HepG2 (cell line): Measurements from ENCODE around the gene KIF26B. TPM values are rescaled to one million over a fixed set of nuclear protein-coding genes. Genes with fewer than 3 reads are reported as not detected.

Experiments
- ATAC-seq: fragments of 200-7000 bp; cut with Tn5 transposase; 3 replicates; pipeline ENCODE4 v1.9.1; 2020; ENCODE audit warnings: mild to moderate bottlenecking, moderate library complexity
- BruUV-seq: library from RNA; stranded (reverse); fragments of 400-500 nt; replicated peaks from 2 replicates; lab custom pipeline; 2021; lab: Mats Ljungman, UMichigan
- CTCF ChIA-PET: fragments of 300-600 bp; formaldehyde crosslinking; extraction: SDS; loops from one replicate; lab custom pipeline; 2021; ENCODE audit warnings: low total read pairs, inconsistent platforms, low intra/inter-chr PET ratio; lab: Yijun Ruan, JAX
- POLR2A ChIA-PET: fragments of 350-600 bp; sonication (Branson Sonifier 250); formaldehyde crosslinking; loops from one replicate; lab custom pipeline; 2020; ENCODE audit warnings: antibody characterized with exemption, inconsistent platforms; lab: Yijun Ruan, JAX
- DNase-seq: peaks from one replicate; pipeline ENCODE4 v3.0.0-alpha.2; 2015; ENCODE audit warnings: low spot score
- FAIRE-seq: peaks from 3 replicates; lab custom pipeline; 2011; peaks lifted over from hg19 to GRCh38; lab: Jason Lieb, UNC
- H2AFZ ChIP-seq: one replicate; pipeline ENCODE4 v1.6.1; 2011; ENCODE audit warnings: low read length, inconsistent platforms
- H3K27ac ChIP-seq: fragments of 300-600 bp; 3 replicates; pipeline ENCODE4 v1.8.0; 2011; ENCODE audit warnings: mixed run types, mild to moderate bottlenecking, mixed read lengths, low read length, inconsistent platforms; ENCODE audit not compliant: insufficient read depth; ENCODE audit errors: extremely low read length
- H3K27me3 ChIP-seq, 2 experiments: fragments of 200-600 bp in 1 of 2; 2 replicates in 1 of 2; 3 replicates in 1 of 2; pipeline versions ENCODE4 v1.6.0 to v1.8.0; 2011; ENCODE audit warnings: low read length in 2 of 2, mild to moderate bottlenecking in 2 of 2, moderate library complexity in 2 of 2, inconsistent platforms in 1 of 2; ENCODE audit not compliant: insufficient read depth in 2 of 2, control insufficient read depth in 1 of 2
- H3K36me3 ChIP-seq, 2 experiments: fragments of 200-600 bp in 1 of 2; replicated peaks in 1 of 2; 2 replicates in 1 of 2; 3 replicates in 1 of 2; pipeline versions ENCODE4 v1.5.1 to v1.8.0; 2011; ENCODE audit warnings: low read length in 2 of 2, inconsistent platforms in 1 of 2; ENCODE audit not compliant: insufficient read depth in 2 of 2, control insufficient read depth in 1 of 2
- H3K4me1 ChIP-seq: 2 replicates; pipeline ENCODE4 v1.5.1; 2012; ENCODE audit warnings: low read length, inconsistent platforms; ENCODE audit not compliant: insufficient read depth
- H3K4me2 ChIP-seq: 2 replicates; pipeline ENCODE4 v1.6.0; 2011; ENCODE audit warnings: low read depth, low read length, inconsistent platforms
- H3K4me3 ChIP-seq, 3 experiments: fragments of 200-600 bp in 1 of 3; sonication (generic), shearing (Covaris generic) in 1 of 3; replicated peaks in 1 of 3; 2 replicates each; pipeline ENCODE4 v1.5.1; 2011 to 2016; ENCODE audit warnings: low read length in 3 of 3, inconsistent platforms in 2 of 3, low read depth in 2 of 3, mild to moderate bottlenecking in 2 of 3, control low read depth in 1 of 3, mixed read lengths in 1 of 3; ENCODE audit not compliant: insufficient read depth in 1 of 3
- H3K79me2 ChIP-seq: one replicate; pipeline ENCODE4 v1.6.1; 2011; ENCODE audit warnings: low read length, inconsistent platforms; ENCODE audit not compliant: insufficient read depth
- H3K9ac ChIP-seq: 2 replicates; pipeline ENCODE4 v1.6.0; 2011; ENCODE audit warnings: mild to moderate bottlenecking, low read depth, low read length, inconsistent platforms; ENCODE audit not compliant: insufficient read depth
- H3K9me3 ChIP-seq: 2 replicates; pipeline ENCODE4 v1.5.1; 2012; ENCODE audit warnings: mild to moderate bottlenecking, low read length
- H4K20me1 ChIP-seq: 2 replicates; pipeline ENCODE4 v1.6.0; 2011; ENCODE audit warnings: inconsistent platforms, mild to moderate bottlenecking, low read length, moderate library complexity; ENCODE audit not compliant: insufficient read depth
- CC2D1A ChIP-seq: sonication (generic); formaldehyde crosslinking; IDR thresholded peaks from 2 replicates; pipeline ENCODE4 v1.8.1; 2023; ENCODE audit warnings: mild to moderate bottlenecking, missing genetic modification reagents
- E2F2 ChIP-seq: sonication (generic); formaldehyde crosslinking; IDR thresholded peaks from 2 replicates; pipeline ENCODE4 v1.4.0; 2020; ENCODE audit warnings: missing genetic modification reagents, borderline replicate concordance
- ERF ChIP-seq: IDR thresholded peaks from 2 replicates; pipeline ENCODE4 v1.6.1; 2018; ENCODE audit warnings: missing biosample characterization, missing genetic modification reagents
- FOXP1 ChIP-seq, 2 experiments: fragments of 450-650 bp in 1 of 2; IDR thresholded peaks; 2 replicates each; pipeline ENCODE4 v1.6.1; 2017 to 2018; ENCODE audit warnings: antibody characterized with exemption in 1 of 2
- HOXA9 ChIP-seq: sonication (generic); formaldehyde crosslinking; IDR thresholded peaks from 2 replicates; pipeline ENCODE4 v1.8.1; 2022; ENCODE audit warnings: missing genetic modification reagents, mild to moderate bottlenecking, moderate library complexity, borderline replicate concordance
- IRF9 ChIP-seq: sonication (generic); formaldehyde crosslinking; IDR thresholded peaks from 2 replicates; pipeline ENCODE4 v1.8.0; 2022; ENCODE audit warnings: missing genetic modification reagents, mild to moderate bottlenecking, borderline replicate concordance
- PITX1 ChIP-seq: sonication (generic); formaldehyde crosslinking; IDR thresholded peaks from 2 replicates; pipeline ENCODE4 v1.5.1; 2020; ENCODE audit warnings: mild to moderate bottlenecking, missing genetic modification reagents
- SKIL ChIP-seq: sonication (generic); formaldehyde crosslinking; IDR thresholded peaks from 2 replicates; pipeline ENCODE4 v1.8.0; 2022; ENCODE audit warnings: missing genetic modification reagents, mild to moderate bottlenecking, moderate library complexity, borderline replicate concordance
- THAP11 ChIP-seq: IDR thresholded peaks from 2 replicates; pipeline ENCODE4 v1.6.1; 2016; ENCODE audit warnings: missing biosample characterization, missing genetic modification reagents
- YEATS2 ChIP-seq: sonication (generic); formaldehyde crosslinking; IDR thresholded peaks from 2 replicates; pipeline ENCODE4 v1.4.0; 2020; ENCODE audit warnings: missing genetic modification reagents, borderline replicate concordance
- ZFP90 ChIP-seq: sonication (generic); formaldehyde crosslinking; IDR thresholded peaks from 2 replicates; pipeline ENCODE4 v1.8.0; 2022; ENCODE audit warnings: missing genetic modification reagents, mild to moderate bottlenecking, inconsistent platforms, borderline replicate concordance
- ZNF143 ChIP-seq: sonication (generic); formaldehyde crosslinking; IDR thresholded peaks from 2 replicates; pipeline ENCODE4 v1.4.0; 2020; ENCODE audit warnings: missing genetic modification reagents
- ZNF256 ChIP-seq: sonication (generic); formaldehyde crosslinking; conservative IDR thresholded peaks from 2 replicates; pipeline ENCODE4 v1.4.0; 2020; ENCODE audit warnings: missing genetic modification reagents
- ZNF343 ChIP-seq: sonication (generic); formaldehyde crosslinking; IDR thresholded peaks from 2 replicates; pipeline ENCODE4 v1.4.0; 2020; ENCODE audit warnings: mild to moderate bottlenecking, missing genetic modification reagents
- ZNF510 ChIP-seq: sonication (generic); formaldehyde crosslinking; IDR thresholded peaks from 2 replicates; pipeline ENCODE4 v1.4.0; 2020; ENCODE audit warnings: low read depth, mild to moderate bottlenecking, missing genetic modification reagents
- ZNF570 ChIP-seq: sonication (generic); formaldehyde crosslinking; IDR thresholded peaks from 2 replicates; pipeline ENCODE4 v1.4.0; 2020; ENCODE audit warnings: mild to moderate bottlenecking, missing genetic modification reagents, borderline replicate concordance
- ZNF674 ChIP-seq: sonication (generic); formaldehyde crosslinking; IDR thresholded peaks from 2 replicates; pipeline ENCODE4 v1.5.0; 2020; ENCODE audit warnings: low read depth, mild to moderate bottlenecking, missing genetic modification reagents
- WGBS: methylation state at CpG from one replicate; pipeline ENCODE4 v1.1.6; 2017; ENCODE audit warnings: low lambda C conversion rate; 5-methylcytosine and 5-hydroxymethylcytosine counted together
- in situ Hi-C: cut with HindIII; loops from 2 replicates; pipeline ENCODE4 v1.10.0; 2017; ENCODE audit warnings: low pct_unique_long_range_greater_than_20kb; ENCODE audit not compliant: extremely low pct_ligation_motif_present
- intact Hi-C: fragments of 100-400 bp; cut with micrococcal nuclease; formaldehyde crosslinking; loops from one replicate; pipeline ENCODE4 v1.10.0; 2022; ENCODE audit not compliant: unreplicated experiment
- polyA plus RNA-seq, 8 experiments: library from polyadenylated mRNA; depleted of rRNA in 3 of 8; stranded (reverse) in 7 of 8; unstranded in 1 of 8; fragments of >200 nt; fragmentation: Illumina TruSeq in 4 of 8; extraction: Trizol in 4 of 8; gene quantifications; 2 replicates each; pipeline versions ENCODE4 v1.2.1 to v1.2.3, GENCODE V29; 2011 to 2016; ENCODE audit warnings: low read depth in 4 of 8, missing spikeins in 1 of 8, mixed read lengths in 1 of 8; ENCODE audit not compliant: insufficient read depth in 1 of 8
- total RNA-seq, 5 experiments: library from RNA; depleted of rRNA; stranded (reverse); fragments of >200 nt; fragmentation: Illumina TruSeq; extraction: Trizol; gene quantifications; 2 replicates each; pipeline ENCODE4 v1.2.3, GENCODE V29; 2016; ENCODE audit warnings: low read depth in 1 of 5
- TF ChIP-seq, protein P1 (sequence below): sonication (generic); formaldehyde crosslinking; IDR thresholded peaks from 2 replicates; pipeline ENCODE4 v1.5.1; 2020; ENCODE audit warnings: missing genetic modification reagents, mild to moderate bottlenecking, borderline replicate concordance
- TF ChIP-seq, protein P2 (sequence below): IDR thresholded peaks from 2 replicates; pipeline ENCODE4 v1.6.1; 2016; ENCODE audit warnings: mild to moderate bottlenecking, missing biosample characterization, missing genetic modification reagents

The KIF26B gene
- total and polyA plus RNA-seq, 2 of the 13 experiments (the other 11 are each of a cell fraction or from before 2014, with no cell fraction given): 0.08 to 0.09 TPM

DNA sequence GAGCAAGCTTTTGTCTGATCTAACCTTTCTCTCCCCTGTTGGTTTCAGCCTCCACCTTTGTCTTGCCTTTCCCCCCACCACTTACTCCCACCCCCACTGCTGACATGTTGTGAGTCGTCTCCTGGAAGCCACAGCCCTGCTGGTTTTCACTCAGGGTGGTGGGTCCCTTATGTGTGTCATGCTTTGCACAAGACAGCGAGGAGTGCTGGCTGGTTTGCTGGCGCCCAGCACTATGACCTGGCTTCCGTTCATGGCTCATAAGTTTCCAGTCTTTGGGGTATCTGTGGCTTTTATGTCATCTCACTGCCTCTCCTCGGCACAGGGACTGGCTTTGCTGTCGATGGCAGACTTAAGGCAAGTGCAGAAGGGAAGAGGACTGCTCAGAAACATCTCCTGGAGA, 177.7 kb downstream of the KIF26B start:
- H3K36me3 ChIP-seq: no peaks in the 10 kb centered on the region
- no peak overlapping the region for H3K4me3 ChIP-seq
- no peak for ATAC-seq
- FAIRE-seq: no peak
- H3K9me3 ChIP-seq: no peaks in the 10 kb centered on the region
- no peaks in the 10 kb centered on the region; a peak in 1 of 5 replicates for H3K27me3 ChIP-seq
- H2AFZ ChIP-seq: no peak overlapping the region
- no TSS peak for BruUV-seq
- WGBS: 49% methylated on average over 6 of the region's 6 CpGs
- in situ Hi-C loops: no loop called here
- no peak for DNase-seq
- intact Hi-C loops: no loop called here
- no peaks in the 10 kb centered on the region for H4K20me1 ChIP-seq
- ChIA-PET CTCF (no interaction called here), POLR2A (no interaction called here)
- H3K27ac ChIP-seq: no peak overlapping the region
- H3K79me2 ChIP-seq: no peaks in the 10 kb centered on the region
- no peak overlapping the region for H3K4me2 ChIP-seq
- H3K4me1 ChIP-seq: no peaks in the 10 kb centered on the region
- H3K9ac ChIP-seq: no peak overlapping the region
- TF ChIP-seq ZNF674 (no peak), SKIL (CRISPR knock-in tag) (no peak), PITX1 (CRISPR knock-in tag) (no peak), HOXA9 (CRISPR knock-in tag) (no peak), ZNF343 (CRISPR knock-in tag) (no peak), YEATS2 (CRISPR knock-in tag) (no peak), THAP11 (CRISPR knock-in tag) (no peak), FOXP1 (IDR thresholded peaks at IDR 0.05) (no peak), FOXP1 (CRISPR knock-in tag; IDR thresholded peaks at IDR 0.05) (no peak), ZNF143 (CRISPR knock-in tag) (no peak), ZNF570 (no peak), ZFP90 (CRISPR knock-in tag) (no peak), ZNF256 (no peak), ZNF510 (CRISPR knock-in tag) (no peak), CC2D1A (no peak), ERF (no peak), E2F2 (no peak), IRF9 (CRISPR knock-in tag) (no peak)
- TF ChIP-seq, protein P1, sequence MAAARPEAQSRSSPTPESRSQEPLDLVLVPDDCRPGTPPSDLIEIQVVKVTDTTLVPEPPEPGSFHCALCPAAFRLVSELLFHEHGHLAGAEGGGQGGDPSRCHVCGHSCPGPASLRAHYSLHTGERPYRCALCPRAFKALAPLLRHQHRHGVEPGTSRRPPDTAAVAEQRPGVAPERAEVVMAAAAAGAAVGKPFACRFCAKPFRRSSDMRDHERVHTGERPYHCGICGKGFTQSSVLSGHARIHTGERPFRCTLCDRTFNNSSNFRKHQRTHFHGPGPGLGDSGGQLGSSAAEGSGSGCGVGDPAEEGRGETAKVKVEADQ (CRISPR knock-in tag): no peak
- TF ChIP-seq, protein P2, sequence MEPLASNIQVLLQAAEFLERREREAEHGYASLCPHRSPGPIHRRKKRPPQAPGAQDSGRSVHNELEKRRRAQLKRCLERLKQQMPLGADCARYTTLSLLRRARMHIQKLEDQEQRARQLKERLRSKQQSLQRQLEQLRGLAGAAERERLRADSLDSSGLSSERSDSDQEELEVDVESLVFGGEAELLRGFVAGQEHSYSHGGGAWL (CRISPR knock-in tag): no peak
